OCI-M2 (cell line): ENCODE results near the gene FOSL1.

Experiments
- DNase-seq: peaks from one replicate; lab custom pipeline; 2025; ENCODE audit not compliant: unreplicated experiment; lab: John Stamatoyannopoulos, UW

FOSL1 gene

GRCh38 chr11:65920372-65920802 lies 20.2 kb upstream of the FOSL1 start:
- no peak for DNase-seq

GRCh38 chr11:65919573-65920371 lies 19.6 kb upstream of the FOSL1 start:
- DNase-seq: no peak

GRCh38 chr11:65919141-65919572 lies 19.0 kb upstream of the FOSL1 start, which contains the start of gene DRAP1:
Gene DRAP1, plus strand, starts transcription at chr11:65919426. Its CDS starts 76 bp downstream, at chr11:65919502.
- peak; percentile 68 for DNase-seq

- no peak for DNase-seq
Measured at GRCh38 chr11:65918211-65919140, 18.3 kb upstream of the FOSL1 start, which contains the start of gene C11orf68. Gene C11orf68, minus strand, starts transcription at chr11:65919062. Its CDS starts 31 bp downstream, at chr11:65919031.

GRCh38 chr11:65917434-65918210 lies 17.4 kb upstream of the FOSL1 start:
- DNase-seq: no peak

- no peak for DNase-seq
Measured at GRCh38 chr11:65917077-65917433, 16.9 kb upstream of the FOSL1 start.

GRCh38 chr11:65916391-65916790 lies 16.2 kb upstream of the FOSL1 start:
- no peak for DNase-seq

- no peak for DNase-seq
Measured at GRCh38 chr11:65915821-65916251, 15.6 kb upstream of the FOSL1 start.

GRCh38 chr11:65915101-65915820 lies 15.1 kb upstream of the FOSL1 start:
- DNase-seq: no peak

GRCh38 chr11:65912845-65913244 lies 12.7 kb upstream of the FOSL1 start:
- no peak for DNase-seq

- DNase-seq: no peak
Measured at GRCh38 chr11:65911682-65912568, 11.7 kb upstream of the FOSL1 start.

- DNase-seq: no peak
Measured at GRCh38 chr11:65907878-65908277, 7.7 kb upstream of the FOSL1 start.

GRCh38 chr11:65906602-65907001 lies 6.4 kb upstream of the FOSL1 start:
- no peak for DNase-seq

GRCh38 chr11:65903715-65904114 lies 3.5 kb upstream of the FOSL1 start:
- no peak for DNase-seq

GRCh38 chr11:65903068-65903481 lies 2.9 kb upstream of the FOSL1 start:
- no peak for DNase-seq

- no peak for DNase-seq
Measured at GRCh38 chr11:65900899-65901180, 652 bp upstream of the FOSL1 start.

GRCh38 chr11:65899356-65900124 lies 648 bp downstream of the FOSL1 start:
- no peak for DNase-seq

- no peak for DNase-seq
Measured at GRCh38 chr11:65898656-65899355, 1.4 kb downstream of the FOSL1 start.
